A549 (cell line): ENCODE measurements around the gene GPANK1. TPM values are rescaled to one million over a fixed set of nuclear protein-coding genes. Genes with fewer than 3 reads are reported as not detected.
A peak's percentile ranks its signal among the peaks of the same experiment; 100 is the strongest.

Experiments used
- ATAC-seq, 2 experiments: fragments of 200-7000 bp in 1 of 2; fragments of >200 bp in 1 of 2; cut with Nextera tagmentation in 1 of 2; cut with Tn5 transposase in 1 of 2; 3 replicates each; pipeline versions ENCODE4 v1.8.0 to v1.9.1; 2018 to 2020; ENCODE audit warnings: mild to moderate bottlenecking in 1 of 2, moderate library complexity in 1 of 2
- CTCF ChIA-PET: fragments of 300-600 bp; sonication (Branson Sonifier 250); formaldehyde crosslinking; extraction: SDS; loops from one replicate; lab custom pipeline; 2021; ENCODE audit warnings: antibody characterized with exemption, inconsistent platforms; lab: Yijun Ruan, JAX
- POLR2A ChIA-PET: fragments of 350-600 bp; formaldehyde crosslinking; extraction: SDS; loops from one replicate; lab custom pipeline; 2021; ENCODE audit warnings: antibody characterized with exemption, inconsistent platforms; lab: Yijun Ruan, JAX
- DNase-seq, 2 experiments: peaks; one replicate each; pipeline versions ENCODE4 v3.0.0 to v3.0.0-alpha.2; 2011 to 2016; ENCODE audit warnings: low read depth in 1 of 2, low spot score in 1 of 2
- FAIRE-seq: peaks from 2 replicates; lab custom pipeline; 2011; peaks lifted over from hg19 to GRCh38; lab: Jason Lieb, UNC
- H3K27ac ChIP-seq, 2 experiments: fragments of >200 bp; sonication (Bioruptor Twin); formaldehyde crosslinking; 3 replicates each; pipeline ENCODE4 v1.5.1; 2016 to 2017
- H3K4me1 ChIP-seq: fragments of >200 bp; sonication (Bioruptor Twin); formaldehyde crosslinking; 3 replicates; pipeline ENCODE4 v1.6.1; 2016
- H3K4me2 ChIP-seq: fragments of >200 bp; sonication (Bioruptor Twin); formaldehyde crosslinking; 3 replicates; pipeline ENCODE4 v1.6.1; 2016
- H3K4me3 ChIP-seq: fragments of >200 bp; sonication (Bioruptor Twin); formaldehyde crosslinking; 3 replicates; pipeline ENCODE4 v1.5.1; 2016
- H3K9me3 ChIP-seq: fragments of >200 bp; sonication (Bioruptor Twin); formaldehyde crosslinking; 3 replicates; pipeline ENCODE4 v1.6.1; 2016
- E2F6 ChIP-seq: IDR thresholded peaks from 2 replicates; pipeline ENCODE4 v1.6.1; 2012; ENCODE audit warnings: low read depth, borderline replicate concordance
- EHF ChIP-seq: fragments of 250-450 bp; sonication (Bioruptor Pico); IDR thresholded peaks from 2 replicates; pipeline ENCODE4 v1.5.0; 2020; ENCODE audit warnings: mild to moderate bottlenecking
- GATA3 ChIP-seq: IDR thresholded peaks from 2 replicates; pipeline ENCODE4 v1.6.1; 2012; ENCODE audit warnings: borderline replicate concordance
- HDAC2 ChIP-seq: fragments of 200-600 bp; sonication (generic); IDR thresholded peaks from 2 replicates; pipeline ENCODE4 v1.6.1; 2016
- HEYL ChIP-seq: fragments of 250-450 bp; sonication (Bioruptor Pico); IDR thresholded peaks from 2 replicates; pipeline ENCODE4 v1.8.0; 2021; ENCODE audit warnings: mild to moderate bottlenecking, moderate library complexity
- JUN ChIP-seq, 2 experiments: fragments of >200 bp; sonication (Bioruptor Twin); formaldehyde crosslinking; IDR thresholded peaks; 2 replicates in 1 of 2; 3 replicates in 1 of 2; pipeline ENCODE4 v1.6.1; 2016 to 2017
- MAFK ChIP-seq: fragments of 450-650 bp; IDR thresholded peaks from 2 replicates; pipeline ENCODE4 v1.6.1; 2014; ENCODE audit not compliant: partially characterized antibody
- MAX ChIP-seq: IDR thresholded peaks from 2 replicates; pipeline ENCODE4 v1.6.1; 2012
- MAZ ChIP-seq: fragments of 150-350 bp; IDR thresholded peaks from 2 replicates; pipeline ENCODE4 v1.6.1; 2014; ENCODE audit warnings: antibody characterized with exemption, low read depth, low read length, borderline replicate concordance
- MYC ChIP-seq: IDR thresholded peaks from 2 replicates; pipeline ENCODE4 v1.6.1; 2012; ENCODE audit warnings: mild to moderate bottlenecking, inconsistent platforms, low read length, improper control_type of control experiment, borderline replicate concordance
- NFE2L2 ChIP-seq: fragments of 150-350 bp; conservative IDR thresholded peaks from 2 replicates; pipeline ENCODE4 v1.6.1; 2014; ENCODE audit warnings: low read length
- NPAS2 ChIP-seq: fragments of 250-450 bp; sonication (Bioruptor Pico); IDR thresholded peaks from 2 replicates; pipeline ENCODE4 v1.8.0; 2022; ENCODE audit warnings: mild to moderate bottlenecking, moderate library complexity, borderline replicate concordance
- NR3C1 ChIP-seq: fragments of >200 bp; sonication (Bioruptor Twin); formaldehyde crosslinking; IDR thresholded peaks from 3 replicates; pipeline ENCODE4 v1.6.1; 2017
- PHF8 ChIP-seq: fragments of 200-600 bp; sonication (generic); IDR thresholded peaks from 2 replicates; pipeline ENCODE4 v1.6.1; 2016; ENCODE audit warnings: low read depth, mild to moderate bottlenecking, antibody characterized with exemption, moderate library complexity, borderline replicate concordance
- POLR2A ChIP-seq: IDR thresholded peaks from 2 replicates; pipeline ENCODE4 v1.6.1; 2012; ENCODE audit warnings: mild to moderate bottlenecking, low read length
- POLR2AphosphoS2 ChIP-seq: conservative IDR thresholded peaks from 2 replicates; pipeline ENCODE4 v1.6.1; 2012; ENCODE audit warnings: low read length, improper control_type of control experiment, inconsistent platforms
- RCOR1 ChIP-seq: fragments of 150-350 bp; IDR thresholded peaks from 2 replicates; pipeline ENCODE4 v1.6.1; 2014; ENCODE audit warnings: antibody characterized with exemption, low read length, low read depth
- SREBF2 ChIP-seq: fragments of 450-650 bp; IDR thresholded peaks from 2 replicates; pipeline ENCODE4 v1.6.1; 2014; ENCODE audit warnings: mild to moderate bottlenecking, moderate library complexity
- TFCP2L1 ChIP-seq: fragments of 250-450 bp; sonication (Bioruptor Pico); IDR thresholded peaks from 2 replicates; pipeline ENCODE4 v1.5.0; 2021; ENCODE audit warnings: mild to moderate bottlenecking
- WGBS: methylation state at CpG from one replicate; pipeline ENCODE4 v1.1.6; 2017; ENCODE audit errors: missing lambda C conversion rate; 5-methylcytosine and 5-hydroxymethylcytosine counted together
- polyA plus RNA-seq, 4 experiments: library from polyadenylated mRNA; depleted of rRNA in 3 of 4; stranded (reverse); fragments of >200 nt; fragmentation: RNase III in 1 of 4; extraction: RNeasy Plus Mini Kit Qiagen cat#74134 plus additional on column Dnase treatment in 1 of 4; gene quantifications; 2 replicates in 3 of 4; 3 replicates in 1 of 4; pipeline ENCODE4 v1.2.3, GENCODE V29; 2011 to 2017
- TF ChIP-seq, protein P1 (sequence below): fragments of 250-450 bp; sonication (Bioruptor Pico); IDR thresholded peaks from 2 replicates; pipeline ENCODE4 v1.5.0; 2020; ENCODE audit warnings: low read depth, mild to moderate bottlenecking, moderate library complexity
- TF ChIP-seq, protein P2 (sequence below): fragments of >200 bp; sonication (Bioruptor Twin); formaldehyde crosslinking; IDR thresholded peaks from 3 replicates; pipeline ENCODE4 v1.6.1; 2016

GPANK1 gene
- polyA plus RNA-seq, 2 of the 4 experiments (the other 2 are of a cell fraction): 11.0 TPM

- FAIRE-seq: no peak
- WGBS: 2% methylated on average over 3 of the region's 4 CpGs
- H3K9me3 ChIP-seq: no peaks in the 10 kb centered on the region
These were observed 42.8 kb downstream of the GPANK1 start for GRCh38 chr6:31621991-31622390.

DNA sequence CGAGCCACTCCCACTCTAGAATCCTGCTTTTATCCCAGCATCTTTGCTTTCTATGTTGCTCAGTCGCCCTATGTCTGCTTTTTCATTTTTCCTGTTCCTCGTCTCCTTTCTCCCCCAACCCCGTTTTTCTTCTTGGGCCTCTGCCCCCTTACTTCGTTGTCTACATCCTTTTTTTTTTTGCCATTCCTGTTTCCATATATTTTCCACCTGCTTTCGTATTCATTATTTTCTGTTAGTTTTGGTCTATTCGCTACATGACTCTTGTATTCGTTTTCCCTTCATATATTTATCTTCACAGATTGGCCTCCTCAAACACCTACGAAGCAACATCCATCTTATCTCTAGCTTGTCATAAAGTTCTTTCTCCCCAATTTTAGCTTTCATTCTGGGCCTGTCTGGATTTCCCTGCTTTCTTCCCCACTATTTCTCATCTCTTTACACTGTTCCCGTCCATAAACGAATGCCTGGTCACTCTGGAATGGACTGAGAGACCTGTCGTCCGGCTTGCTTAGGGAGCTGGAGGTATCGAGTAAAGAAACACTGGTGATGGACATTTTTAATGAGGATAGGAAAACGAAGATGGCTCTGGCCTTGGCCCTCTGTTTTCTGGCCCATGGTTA, 43.4 kb downstream of the GPANK1 start:
- Histone ChIP-seq H3K4me1 (peaks cover 15% of the 10 kb centered on the region), H3K9me3 (no peaks in the 10 kb centered on the region), H3K4me3 (peak overlapping the region; percentile 81), H3K4me2 (peak overlapping the region; percentile 99), H3K27ac (peak overlapping the region; percentile 99)
- ATAC-seq (no peak), FAIRE-seq (no peak), DNase-seq (no peak)
- POLR2A ChIA-PET: interaction anchor here (1.2 to 1.3 kb wide), 2 partner anchors 12 to 18 kb away, joined by 3 to 4 read pairs; no protein-coding TSS in a partner anchor
- CTCF ChIA-PET: interaction anchor here (1.0 to 1.7 kb wide), 3 partner anchors 23 to 151 kb away, joined by 3 to 6 read pairs (median 3); no protein-coding TSS in a partner anchor
- TF ChIP-seq TFCP2L1 (no peak), GATA3 (no peak), SREBF2 (no peak), MAZ (no peak), HEYL (no peak), POLR2A (no peak), MAFK (no peak), MAX (no peak), E2F6 (no peak), RCOR1 (no peak), HDAC2 (no peak), NFE2L2 (no peak), POLR2AphosphoS2 (no peak)
- TF ChIP-seq, protein P1, sequence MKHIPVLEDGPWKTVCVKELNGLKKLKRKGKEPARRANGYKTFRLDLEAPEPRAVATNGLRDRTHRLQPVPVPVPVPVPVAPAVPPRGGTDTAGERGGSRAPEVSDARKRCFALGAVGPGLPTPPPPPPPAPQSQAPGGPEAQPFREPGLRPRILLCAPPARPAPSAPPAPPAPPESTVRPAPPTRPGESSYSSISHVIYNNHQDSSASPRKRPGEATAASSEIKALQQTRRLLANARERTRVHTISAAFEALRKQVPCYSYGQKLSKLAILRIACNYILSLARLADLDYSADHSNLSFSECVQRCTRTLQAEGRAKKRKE (CRISPR knock-in tag): no peak
- TF ChIP-seq, protein P2, sequence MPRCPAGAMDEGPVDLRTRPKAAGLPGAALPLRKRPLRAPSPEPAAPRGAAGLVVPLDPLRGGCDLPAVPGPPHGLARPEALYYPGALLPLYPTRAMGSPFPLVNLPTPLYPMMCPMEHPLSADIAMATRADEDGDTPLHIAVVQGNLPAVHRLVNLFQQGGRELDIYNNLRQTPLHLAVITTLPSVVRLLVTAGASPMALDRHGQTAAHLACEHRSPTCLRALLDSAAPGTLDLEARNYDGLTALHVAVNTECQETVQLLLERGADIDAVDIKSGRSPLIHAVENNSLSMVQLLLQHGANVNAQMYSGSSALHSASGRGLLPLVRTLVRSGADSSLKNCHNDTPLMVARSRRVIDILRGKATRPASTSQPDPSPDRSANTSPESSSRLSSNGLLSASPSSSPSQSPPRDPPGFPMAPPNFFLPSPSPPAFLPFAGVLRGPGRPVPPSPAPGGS: no peak
- 2% methylated on average over 15 of the region's 15 CpGs for WGBS

More at GRCh38 chr6:31621991-31622390, 42.8 kb downstream of the GPANK1 start:
- CTCF ChIA-PET: interaction anchor here (0.8 to 1.7 kb wide), 4 partner anchors 14 to 150 kb away, joined by 3 to 6 read pairs (median 4); no protein-coding TSS in a partner anchor
- Histone ChIP-seq H3K4me3 (peak overlapping the region; percentile 81), H3K27ac (peak overlapping the region; percentile 99), H3K4me1 (peaks cover 15% of the 10 kb centered on the region), H3K4me2 (peak overlapping the region; percentile 99)
- POLR2A ChIA-PET: interaction anchor here (1.2 to 1.3 kb wide), 2 partner anchors 11 to 17 kb away, joined by 3 to 4 read pairs; no protein-coding TSS in a partner anchor
- no peak for DNase-seq
- no peak for ATAC-seq
- TF ChIP-seq NFE2L2 (no peak), HDAC2 (no peak)
- TF ChIP-seq, all 56 proteins: peak for 0

DNA sequence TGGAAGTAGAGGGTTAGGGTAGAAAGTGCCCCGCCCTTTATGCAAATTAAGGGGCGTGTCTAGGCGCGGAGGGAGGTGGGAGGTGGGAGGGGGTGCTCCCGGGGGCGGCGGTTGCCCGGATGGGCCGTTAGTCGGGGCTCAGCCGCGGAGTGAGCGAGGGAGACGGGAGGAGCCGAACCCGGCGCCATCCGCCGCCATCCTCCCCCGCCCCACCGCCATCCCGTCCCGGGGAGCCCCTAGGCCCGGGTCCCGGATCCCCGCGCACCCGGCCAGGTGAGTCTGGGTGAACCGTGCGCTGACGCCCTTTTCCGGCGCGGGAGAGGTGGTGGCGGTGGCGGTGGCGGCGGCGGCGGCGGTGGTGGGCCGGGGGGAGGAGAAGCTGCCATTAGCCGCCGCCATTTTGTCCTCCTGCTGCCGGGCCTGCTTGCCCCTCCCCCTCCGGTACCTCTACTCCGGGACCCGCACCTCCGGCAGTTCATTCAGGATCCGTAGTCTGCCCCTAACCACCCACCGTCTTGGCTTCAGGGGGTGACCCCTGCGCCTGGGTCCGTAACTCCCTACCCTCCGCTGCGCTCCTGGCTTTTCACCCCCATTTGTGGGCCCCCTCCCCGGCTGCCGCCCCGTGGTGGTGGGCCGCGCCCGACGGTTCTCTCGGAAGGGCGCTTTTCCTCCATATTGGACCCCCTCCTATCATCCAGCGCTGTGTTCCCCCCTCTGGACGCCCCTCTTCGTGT, 44.0 kb downstream of the GPANK1 start, which contains the start of gene PRRC2A:
PRRC2A (plus strand) TSS at position 130 of the 734 bp plus-strand sequence. CDS start 2,075 bp downstream, outside the sequence.
- ATAC-seq (peak; percentile 83 to 86), DNase-seq (peak in 1 of 2 experiments; percentile 76), FAIRE-seq (no peak)
- H3K9me3 ChIP-seq: no peaks in the 10 kb centered on the region
- H3K4me2 ChIP-seq: peak within 1 kb of the TSS; percentile 99
- POLR2A ChIA-PET: interaction anchor here (0.7 to 1.7 kb wide), 4 partner anchors 14 to 80 kb away, joined by 3 to 8 read pairs (median 6); partner anchors contain the start of genes DDX39B and NFKBIL1
- TF ChIP-seq NR3C1: no peak
- no peak for TF ChIP-seq EHF
- TF ChIP-seq JUN (IDR thresholded peaks at IDR 0.05): peak; percentile 86 to 91; a peak in 4 of 5 replicates
- TF ChIP-seq MYC: peak; percentile 37; the same call in 1 of the 2 replicates
- TF ChIP-seq MAZ: peak; percentile 98
- peak; percentile 19; the same call in 1 of the 2 replicates for TF ChIP-seq PHF8
- TF ChIP-seq NPAS2 (CRISPR knock-in tag): no peak
- peak; percentile 60 for TF ChIP-seq POLR2A
- under 1% methylated on average over 22 of the region's 67 CpGs for WGBS
- H3K27ac ChIP-seq: peak within 1 kb of the TSS; percentile 99
- peaks cover 15% of the 10 kb centered on the region for H3K4me1 ChIP-seq
- H3K4me3 ChIP-seq: peak within 1 kb of the TSS; percentile 81
- CTCF ChIA-PET: interaction anchor here (0.6 to 1.4 kb wide), 2 partner anchors 152 to 349 kb away, joined by 3 read pairs; no protein-coding TSS in a partner anchor
